Urinary bladder (tissue), 4 donors: Measurements from ENCODE around the gene HOXA9. TPM values are rescaled to one million over a fixed set of nuclear protein-coding genes. Genes with fewer than 3 reads are reported as not detected.
A peak's percentile ranks its signal among the peaks of the same experiment; 100 is the strongest.

Experiments used
- DNase-seq: peaks from one replicate; pipeline ENCODE4 v3.0.0-alpha.2; 2015; ENCODE audit errors: extremely low spot score
- H3K27ac ChIP-seq: one replicate; pipeline ENCODE4 v1.5.1; 2013; ENCODE audit warnings: low read depth, mild to moderate bottlenecking, moderate library complexity
- H3K36me3 ChIP-seq: one replicate; pipeline ENCODE4 v1.6.1; 2013; ENCODE audit warnings: mild to moderate bottlenecking, moderate library complexity; ENCODE audit not compliant: insufficient read depth
- H3K4me1 ChIP-seq: one replicate; pipeline ENCODE4 v1.6.1; 2013; ENCODE audit warnings: mild to moderate bottlenecking, moderate library complexity; ENCODE audit not compliant: insufficient read depth
- H3K4me3 ChIP-seq: one replicate; pipeline ENCODE4 v1.5.1; 2013; ENCODE audit warnings: low read depth, low read length
- WGBS: extraction: QIAGEN DNeasy Blood & Tissue Kit; methylation state at CpG from one replicate; pipeline ENCODE4 v1.1.7; 2013; 5-methylcytosine and 5-hydroxymethylcytosine counted together
- polyA plus RNA-seq: library from polyadenylated mRNA; stranded (reverse); fragments of 200-250 nt; gene quantifications from one replicate; pipeline ENCODE4 v1.2.3, GENCODE V29; 2013
- total RNA-seq: library from RNA; depleted of rRNA; stranded (reverse); fragments of >200 nt; gene quantifications from one replicate; pipeline ENCODE4 v1.2.3, GENCODE V29; 2014
- donor health status: healthy with polysubstance abuse.
- donor health status: healthy.

The HOXA9 gene
- total and polyA plus RNA-seq, 2 donors = 19.8 to 20.5 TPM

- H3K4me3 ChIP-seq = peak overlapping the region; percentile 87
- H3K4me1 ChIP-seq = no peaks in the 10 kb centered on the region
- H3K27ac ChIP-seq = peak overlapping the region; percentile 91
- no peaks in the 10 kb centered on the region for H3K36me3 ChIP-seq
- DNase-seq = peak; percentile 28
- WGBS = 9% methylated on average over 18 of the region's 18 CpGs
Measured at GRCh38 chr7:27197137-27198042, 32.1 kb upstream of the HOXA9 start.

- Histone ChIP-seq H3K4me3 (peak overlapping the region; percentile 35), H3K27ac (peak overlapping the region; percentile 25), H3K4me1 (no peaks in the 10 kb centered on the region), H3K36me3 (no peaks in the 10 kb centered on the region)
- WGBS = under 1% methylated on average over 6 of the region's 6 CpGs
- DNase-seq = peak; percentile 78
Measured at GRCh38 chr7:27196287-27196767, 31.0 kb upstream of the HOXA9 start.

GRCh38 chr7:27194686-27195379 lies 29.5 kb upstream of the HOXA9 start:
- Histone ChIP-seq H3K4me1 (peaks cover under 1% of the 10 kb centered on the region), H3K27ac (no peak overlapping the region), H3K4me3 (peak overlapping the region; percentile 39), H3K36me3 (no peaks in the 10 kb centered on the region)
- no peak for DNase-seq
- WGBS = 16% methylated on average over 9 of the region's 9 CpGs

GRCh38 chr7:27194002-27194352 lies 28.6 kb upstream of the HOXA9 start:
- H3K27ac ChIP-seq = peak overlapping the region; percentile 88
- WGBS = 28% methylated on average over 2 of the region's 2 CpGs
- peaks cover 1% of the 10 kb centered on the region for H3K4me1 ChIP-seq
- peak overlapping the region; percentile 66 for H3K4me3 ChIP-seq
- H3K36me3 ChIP-seq = no peaks in the 10 kb centered on the region
- DNase-seq = no peak

GRCh38 chr7:27193335-27194001 lies 28.1 kb upstream of the HOXA9 start:
- WGBS = 5% methylated on average over 29 of the region's 29 CpGs
- DNase-seq = no peak
- Histone ChIP-seq H3K36me3 (no peaks in the 10 kb centered on the region), H3K4me3 (peak overlapping the region; percentile 66), H3K4me1 (peaks cover 1% of the 10 kb centered on the region), H3K27ac (peak overlapping the region; percentile 88)

GRCh38 chr7:27192546-27193334 lies 27.4 kb upstream of the HOXA9 start:
- DNase-seq = no peak
- peak overlapping the region; percentile 66 for H3K4me3 ChIP-seq
- peaks cover 1% of the 10 kb centered on the region for H3K4me1 ChIP-seq
- no peaks in the 10 kb centered on the region for H3K36me3 ChIP-seq
- under 1% methylated on average over 78 of the region's 78 CpGs for WGBS
- peak overlapping the region; percentile 88 for H3K27ac ChIP-seq

- WGBS = 5% methylated on average over 42 of the region's 42 CpGs
- no peak for DNase-seq
- Histone ChIP-seq H3K36me3 (no peaks in the 10 kb centered on the region), H3K4me1 (peaks cover 1% of the 10 kb centered on the region), H3K4me3 (peak overlapping the region; percentile 66), H3K27ac (peak overlapping the region; percentile 88)
Measured at GRCh38 chr7:27191833-27192545, 26.7 kb upstream of the HOXA9 start.

- no peak for DNase-seq
Measured at GRCh38 chr7:27191161-27191731, 25.9 kb upstream of the HOXA9 start.

GRCh38 chr7:27189997-27190748 lies 24.8 kb upstream of the HOXA9 start:
- Histone ChIP-seq H3K27ac (peak overlapping the region; percentile 95), H3K4me1 (peaks cover 1% of the 10 kb centered on the region), H3K4me3 (peak overlapping the region; percentile 6), H3K36me3 (no peaks in the 10 kb centered on the region)
- 38% methylated on average over 7 of the region's 7 CpGs for WGBS
- no peak for DNase-seq

More at GRCh38 chr7:27191161-27191731, 25.9 kb upstream of the HOXA9 start:
- no peaks in the 10 kb centered on the region for H3K36me3 ChIP-seq
- peak overlapping the region; percentile 66 for H3K4me3 ChIP-seq
- peak overlapping the region; percentile 88 for H3K27ac ChIP-seq
- WGBS = 32% methylated on average over 15 of the region's 15 CpGs
- H3K4me1 ChIP-seq = peaks cover 1% of the 10 kb centered on the region

GRCh38 chr7:27189295-27189996 lies 24.1 kb upstream of the HOXA9 start:
- peak overlapping the region; percentile 54 for H3K4me3 ChIP-seq
- 8% methylated on average over 22 of the region's 22 CpGs for WGBS
- H3K4me1 ChIP-seq = peaks cover 1% of the 10 kb centered on the region
- no peaks in the 10 kb centered on the region for H3K36me3 ChIP-seq
- peak overlapping the region; percentile 95 for H3K27ac ChIP-seq
- no peak for DNase-seq
